PC-9 (cell line): ENCODE data around the gene FAHD1. TPM values are rescaled to one million over a fixed set of nuclear protein-coding genes. Genes with fewer than 3 reads are reported as not detected.

Experiments
- BruUV-seq: library from RNA; stranded (reverse); fragments of 400-500 nt; replicated peaks from 2 replicates; lab custom pipeline; 2021; lab: Mats Ljungman, UMichigan
- CTCF ChIA-PET: fragments of 300-600 bp; sonication (Branson Sonifier 250); formaldehyde crosslinking; loops from one replicate; lab custom pipeline; 2022; ENCODE audit warnings: antibody characterized with exemption; lab: Charles Lee
- POLR2A ChIA-PET: fragments of 300-600 bp; sonication (Branson Sonifier 250); formaldehyde crosslinking; loops from one replicate; lab custom pipeline; 2022; ENCODE audit warnings: antibody characterized with exemption; ENCODE audit not compliant: unreplicated experiment; lab: Charles Lee
- DNase-seq, 2 experiments: peaks; one replicate each; pipeline versions ENCODE4 v3.0.0 to v3.0.0-alpha.2; 2015 to 2022; ENCODE audit warnings: mixed read lengths in 1 of 2
- H2AFZ ChIP-seq: fragments of 200-600 bp; sonication (generic); 2 replicates; pipeline ENCODE4 v1.8.1; 2017; ENCODE audit warnings: antibody characterized with exemption
- H3F3A ChIP-seq: fragments of 200-600 bp; sonication (generic); 2 replicates; pipeline ENCODE4 v1.8.1; 2017; ENCODE audit warnings: antibody characterized with exemption, mild to moderate bottlenecking, low read depth; ENCODE audit not compliant: insufficient read depth
- H3K27ac ChIP-seq: fragments of 200-600 bp; sonication (generic); 2 replicates; pipeline ENCODE4 v1.6.1; 2016; ENCODE audit warnings: mixed run types
- H3K27me3 ChIP-seq: fragments of 200-600 bp; sonication (generic); 2 replicates; pipeline ENCODE4 v1.6.1; 2016; ENCODE audit warnings: low read depth, mixed run types; ENCODE audit not compliant: insufficient read depth
- H3K36me3 ChIP-seq: fragments of 200-600 bp; sonication (generic); 2 replicates; pipeline ENCODE4 v1.6.1; 2016; ENCODE audit warnings: low read depth, mixed run types
- H3K4me1 ChIP-seq: fragments of 200-600 bp; sonication (generic); replicated peaks from 2 replicates; pipeline ENCODE4 v1.6.1; 2016; ENCODE audit warnings: mixed run types; ENCODE audit not compliant: insufficient read depth
- H3K4me2 ChIP-seq: fragments of 200-600 bp; sonication (generic); 2 replicates; pipeline ENCODE4 v1.6.1; 2017; ENCODE audit warnings: mixed run types
- H3K4me3 ChIP-seq: fragments of 200-600 bp; sonication (generic); 2 replicates; pipeline ENCODE4 v1.6.1; 2016; ENCODE audit warnings: mixed run types
- H3K79me2 ChIP-seq: fragments of 200-600 bp; sonication (generic); 2 replicates; pipeline ENCODE4 v1.6.1; 2017; ENCODE audit warnings: low read depth, mixed run types
- H3K9me2 ChIP-seq: fragments of 200-600 bp; sonication (generic); 2 replicates; pipeline ENCODE4 v1.8.1; 2017; ENCODE audit warnings: mild to moderate bottlenecking; ENCODE audit not compliant: insufficient read depth
- H3K9me3 ChIP-seq: fragments of 200-600 bp; sonication (generic); 2 replicates; pipeline ENCODE4 v1.8.1; 2016; ENCODE audit warnings: low read depth; ENCODE audit not compliant: insufficient read depth
- H4K20me1 ChIP-seq: fragments of 200-600 bp; sonication (generic); 2 replicates; pipeline ENCODE4 v1.8.1; 2017; ENCODE audit not compliant: insufficient read depth
- CTCF ChIP-seq: fragments of 200-600 bp; sonication (generic); conservative IDR thresholded peaks from 2 replicates; pipeline ENCODE4 v1.6.1; 2017; ENCODE audit warnings: mixed run types, antibody characterized with exemption, mild to moderate bottlenecking, moderate library complexity
- EZH2 ChIP-seq: fragments of 200-600 bp; sonication (generic); IDR thresholded peaks from 2 replicates; pipeline ENCODE4 v1.8.0; 2017; ENCODE audit warnings: antibody characterized with exemption, low read depth
- intact Hi-C: fragments of 100-400 bp; cut with micrococcal nuclease; formaldehyde crosslinking; loops from one replicate; pipeline ENCODE4 v1.10.0; 2022; ENCODE audit not compliant: unreplicated experiment
- total RNA-seq: library from RNA; stranded (reverse); gene quantifications from 2 replicates; pipeline ENCODE4 v1.2.3, GENCODE V29; 2021

Gene FAHD1
- total RNA-seq, 1 experiment from 2014 or later = 26.8 TPM

DNA sequence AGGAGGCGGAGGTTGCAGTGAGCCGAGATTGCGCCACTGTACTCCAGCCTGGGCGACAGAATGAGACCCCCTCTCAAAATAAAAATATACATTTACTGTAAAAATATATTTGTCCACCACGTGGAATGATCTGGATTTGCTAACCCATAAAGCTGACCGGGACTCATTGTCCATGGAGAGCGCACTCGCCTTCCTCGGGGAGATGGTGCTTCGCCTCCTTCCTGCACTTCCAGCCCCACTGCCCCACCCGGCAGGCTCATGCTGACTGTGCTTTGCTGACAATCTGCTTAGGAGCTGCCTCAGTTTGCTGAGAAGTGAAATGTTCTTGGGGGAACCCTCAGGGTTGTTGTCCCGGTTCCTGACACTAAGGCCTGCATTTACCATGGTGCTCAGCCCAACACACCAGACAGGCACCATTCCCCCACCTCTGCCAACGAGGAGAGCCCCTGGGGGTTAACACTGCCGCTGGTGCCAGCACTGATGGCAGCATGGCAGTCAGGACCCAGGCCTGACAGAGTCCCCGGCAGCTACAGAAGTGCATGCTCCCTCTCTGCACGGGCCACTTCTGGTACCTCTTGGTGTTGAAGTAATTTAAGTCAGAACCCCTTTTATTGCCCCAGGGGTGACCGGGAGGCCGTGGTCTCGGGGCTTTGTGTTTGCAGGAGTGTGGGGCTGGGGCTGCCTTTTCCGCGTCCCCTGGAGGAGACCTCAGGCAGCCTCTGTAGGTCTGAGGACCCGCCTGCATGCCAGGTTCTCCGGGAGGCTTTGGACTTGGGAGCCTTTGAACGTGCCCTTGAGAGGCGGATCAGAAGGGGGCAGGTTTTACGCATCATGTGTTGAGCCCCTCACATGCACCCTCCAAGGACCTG is 41.8 kb upstream of the FAHD1 start:
- DNase-seq = no peak
- BruUV-seq = no TSS peak
- H3K27ac ChIP-seq = no peak overlapping the region
- 0 out of 2 replicates have a peak, but pooled peaks cover 6% of the 10 kb centered on the region for H3K36me3 ChIP-seq
- CTCF ChIA-PET = no interaction called here
- H2AFZ ChIP-seq = no peak overlapping the region
- no peaks in the 10 kb centered on the region for H3K27me3 ChIP-seq
- intact Hi-C loops = loop anchor here (5.0 kb wide), 2 partner anchors 157 to 367 kb away; partner anchors contain the start of gene MSRB1
- no peaks in the 10 kb centered on the region for H3K9me3 ChIP-seq
- TF ChIP-seq EZH2 = no peak
- TF ChIP-seq CTCF = no peak
- H3K4me3 ChIP-seq = no peak overlapping the region
- peaks cover 18% of the 10 kb centered on the region; the same call in 1 of the 2 replicates for H3F3A ChIP-seq
- H3K9me2 ChIP-seq = no peaks in the 10 kb centered on the region
- H4K20me1 ChIP-seq = peaks cover 31% of the 10 kb centered on the region
- POLR2A ChIA-PET = no interaction called here
- H3K4me2 ChIP-seq = no peak overlapping the region
- H3K79me2 ChIP-seq = peaks cover 51% of the 10 kb centered on the region
- H3K4me1 ChIP-seq = peaks cover 15% of the 10 kb centered on the region

DNA sequence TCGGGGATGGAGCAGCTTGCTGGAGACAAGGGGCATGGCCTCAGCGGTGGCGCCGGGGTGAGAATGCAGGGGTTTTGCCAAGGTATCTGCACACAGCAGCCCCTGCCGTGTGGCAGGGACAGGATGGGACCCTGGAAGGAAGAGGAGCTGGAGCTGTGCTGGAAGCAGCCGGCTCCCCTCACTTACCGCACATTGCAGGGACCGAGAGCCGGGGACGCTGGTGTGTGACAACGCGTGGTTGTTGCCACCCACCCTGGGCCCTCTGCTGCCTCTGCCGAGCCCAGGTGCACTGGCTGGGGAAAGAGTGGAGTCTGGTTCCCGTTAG is 41.2 kb upstream of the FAHD1 start:
- H3F3A ChIP-seq = peaks cover 12% of the 10 kb centered on the region; the same call in 1 of the 2 replicates
- H3K4me2 ChIP-seq = no peak overlapping the region
- no peak for TF ChIP-seq CTCF
- no peak for TF ChIP-seq EZH2
- peaks cover 25% of the 10 kb centered on the region for H4K20me1 ChIP-seq
- peaks cover 45% of the 10 kb centered on the region for H3K79me2 ChIP-seq
- ChIA-PET CTCF (no interaction called here), POLR2A (no interaction called here)
- H3K4me1 ChIP-seq = peaks cover 13% of the 10 kb centered on the region
- H3K9me2 ChIP-seq = no peaks in the 10 kb centered on the region
- no peaks in the 10 kb centered on the region for H3K27me3 ChIP-seq
- no TSS peak for BruUV-seq
- H3K36me3 ChIP-seq = 0 out of 2 replicates have a peak, but pooled peaks cover 3% of the 10 kb centered on the region
- H2AFZ ChIP-seq = no peak overlapping the region
- no peak overlapping the region for H3K4me3 ChIP-seq
- DNase-seq = no peak
- intact Hi-C loops = no loop called here
- H3K27ac ChIP-seq = no peak overlapping the region
- H3K9me3 ChIP-seq = no peaks in the 10 kb centered on the region

DNA sequence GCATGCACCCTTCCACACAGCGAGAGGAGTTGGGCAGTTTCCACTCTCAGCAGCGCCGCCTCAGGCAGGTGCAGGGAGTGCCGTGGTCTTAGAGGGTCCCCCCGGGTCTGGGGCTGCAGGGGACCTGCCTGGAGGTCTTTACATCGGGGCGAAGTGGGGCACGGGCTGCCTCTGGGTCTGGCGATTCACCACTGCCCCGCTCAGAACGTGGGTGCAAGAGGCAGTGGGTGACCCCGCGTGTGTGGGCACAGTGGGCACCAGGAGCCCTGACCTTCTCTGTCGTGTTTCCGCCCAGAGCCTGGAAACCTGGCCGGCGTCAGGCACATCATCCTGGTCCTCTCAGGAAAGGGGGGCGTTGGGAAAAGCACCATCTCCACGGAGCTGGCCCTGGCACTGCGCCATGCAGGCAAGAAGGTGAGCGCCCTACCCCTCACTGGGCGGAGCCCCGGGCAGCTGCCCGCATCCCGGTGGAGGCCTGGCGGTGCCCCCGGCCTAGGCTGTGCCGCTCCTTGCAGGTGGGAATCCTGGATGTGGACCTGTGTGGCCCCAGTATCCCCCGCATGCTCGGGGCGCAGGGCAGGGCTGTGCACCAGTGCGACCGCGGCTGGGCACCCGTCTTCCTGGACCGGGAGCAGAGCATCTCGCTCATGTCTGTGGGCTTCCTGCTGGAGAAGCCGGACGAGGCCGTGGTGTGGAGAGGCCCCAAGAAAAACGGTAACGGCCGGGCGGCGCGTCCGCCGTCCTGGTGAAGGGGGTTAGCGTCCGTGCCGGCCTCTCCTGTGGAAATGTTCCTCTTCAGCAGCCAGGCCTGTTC is 40.6 kb upstream of the FAHD1 start:
- Histone ChIP-seq H4K20me1 (peaks cover 20% of the 10 kb centered on the region), H3K27ac (no peak overlapping the region), H3K9me3 (no peaks in the 10 kb centered on the region), H3K4me1 (peaks cover 7% of the 10 kb centered on the region), H3K27me3 (no peaks in the 10 kb centered on the region), H3K4me2 (no peak overlapping the region), H3K9me2 (no peaks in the 10 kb centered on the region), H3F3A (peaks cover 6% of the 10 kb centered on the region; the same call in 1 of the 2 replicates), H2AFZ (no peak overlapping the region), H3K4me3 (no peak overlapping the region), H3K79me2 (peaks cover 38% of the 10 kb centered on the region), H3K36me3 (no peaks in the 10 kb centered on the region)
- POLR2A ChIA-PET = no interaction called here
- intact Hi-C loops = no loop called here
- CTCF ChIA-PET = no interaction called here
- no TSS peak for BruUV-seq
- TF ChIP-seq EZH2 (no peak), CTCF (no peak)
- no peak for DNase-seq
